ENCODE data around the gene CDK1.

DNA sequence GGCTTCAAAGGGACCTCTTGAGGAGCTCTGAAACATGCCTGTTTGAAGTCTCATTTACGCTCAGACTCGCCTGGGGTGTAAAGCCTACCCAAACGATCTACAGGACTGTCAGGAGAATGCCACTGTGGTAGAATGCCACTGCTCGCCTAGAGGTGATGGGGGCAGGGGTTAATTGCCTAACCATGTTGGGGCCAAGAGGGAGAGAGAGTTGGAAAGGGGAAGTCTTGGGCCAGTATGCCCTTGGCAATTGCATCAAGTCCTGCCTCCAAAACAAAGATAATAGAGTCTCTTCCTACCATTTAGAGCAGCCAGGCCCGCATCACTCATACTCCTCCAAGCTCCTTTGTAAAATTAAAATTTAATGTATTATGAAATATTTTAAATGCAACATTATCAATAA lies 25.2 kb downstream of the CDK1 start:
- no peak for TF ChIP-seq EZH2 (IDR thresholded peaks at IDR 0.05; ENCODE audit: borderline replicate concordance, insufficient read depth, low read depth, low read length, poor library complexity, severe bottlenecking)
- TF ChIP-seq, protein P1, sequence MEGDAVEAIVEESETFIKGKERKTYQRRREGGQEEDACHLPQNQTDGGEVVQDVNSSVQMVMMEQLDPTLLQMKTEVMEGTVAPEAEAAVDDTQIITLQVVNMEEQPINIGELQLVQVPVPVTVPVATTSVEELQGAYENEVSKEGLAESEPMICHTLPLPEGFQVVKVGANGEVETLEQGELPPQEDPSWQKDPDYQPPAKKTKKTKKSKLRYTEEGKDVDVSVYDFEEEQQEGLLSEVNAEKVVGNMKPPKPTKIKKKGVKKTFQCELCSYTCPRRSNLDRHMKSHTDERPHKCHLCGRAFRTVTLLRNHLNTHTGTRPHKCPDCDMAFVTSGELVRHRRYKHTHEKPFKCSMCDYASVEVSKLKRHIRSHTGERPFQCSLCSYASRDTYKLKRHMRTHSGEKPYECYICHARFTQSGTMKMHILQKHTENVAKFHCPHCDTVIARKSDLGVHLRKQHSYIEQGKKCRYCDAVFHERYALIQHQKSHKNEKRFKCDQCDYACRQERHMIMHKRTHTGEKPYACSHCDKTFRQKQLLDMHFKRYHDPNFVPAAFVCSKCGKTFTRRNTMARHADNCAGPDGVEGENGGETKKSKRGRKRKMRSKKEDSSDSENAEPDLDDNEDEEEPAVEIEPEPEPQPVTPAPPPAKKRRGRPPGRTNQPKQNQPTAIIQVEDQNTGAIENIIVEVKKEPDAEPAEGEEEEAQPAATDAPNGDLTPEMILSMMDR (IDR thresholded peaks at IDR 0.05), result no peak

Data from B cell (primary cell).